Skin epidermis (tissue), 12 donors: ENCODE data around the gene PIK3C3.
"Not testable (repeated sequence)": the region's sequence is repeated elsewhere in the genome, so short reads cannot be mapped to it uniquely, and the experiment has no call there.

Experiments used
- H3K27ac ChIP-seq, 21 experiments: fragments of 200-600 bp; sonication (generic) in 11 of 21; one replicate each; pipeline ENCODE4 v1.5.0; 2020; ENCODE audit warnings: mild to moderate bottlenecking in 3 of 21, inconsistent platforms in 2 of 21, moderate library complexity in 2 of 21
- H3K4me3 ChIP-seq, 7 experiments: fragments of 200-600 bp; sonication (generic) in 2 of 7; one replicate each; pipeline ENCODE4 v1.5.0; 2020; ENCODE audit warnings: inconsistent platforms in 2 of 7, mild to moderate bottlenecking in 2 of 7, moderate library complexity in 1 of 7

PIK3C3 gene

GRCh38 chr18:42005782-42006181, 50.7 kb downstream of the PIK3C3 start:
- Histone ChIP-seq H3K27ac (no peak overlapping the region), H3K4me3 (no peak overlapping the region)

DNA sequence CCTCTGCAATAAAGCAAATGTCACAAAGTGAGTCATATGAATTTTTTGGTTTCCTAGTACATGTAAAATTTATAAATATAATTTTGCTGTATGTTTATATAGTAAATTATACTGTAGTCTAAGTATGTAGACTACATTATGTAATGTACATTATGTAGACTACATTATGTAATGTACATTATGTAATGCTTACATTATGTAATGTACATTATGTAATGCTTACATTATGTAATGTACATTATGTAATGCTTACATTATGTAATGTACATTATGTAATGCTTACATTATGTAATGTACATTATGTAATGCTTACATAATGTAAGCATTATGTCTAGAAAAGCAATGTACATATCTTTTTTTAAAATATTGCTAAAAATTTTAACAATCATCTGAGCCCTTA, 54.4 kb downstream of the PIK3C3 start:
- not testable (repeated sequence) for H3K4me3 ChIP-seq, H3K27ac ChIP-seq

GRCh38 chr18:42011053-42011452, 56.0 kb downstream of the PIK3C3 start:
- H3K27ac ChIP-seq, result no peak overlapping the region
- H3K4me3 ChIP-seq, result no peak overlapping the region

GRCh38 chr18:42018831-42019230, 63.8 kb downstream of the PIK3C3 start:
- no peak overlapping the region for H3K27ac ChIP-seq
- no peak overlapping the region for H3K4me3 ChIP-seq

DNA sequence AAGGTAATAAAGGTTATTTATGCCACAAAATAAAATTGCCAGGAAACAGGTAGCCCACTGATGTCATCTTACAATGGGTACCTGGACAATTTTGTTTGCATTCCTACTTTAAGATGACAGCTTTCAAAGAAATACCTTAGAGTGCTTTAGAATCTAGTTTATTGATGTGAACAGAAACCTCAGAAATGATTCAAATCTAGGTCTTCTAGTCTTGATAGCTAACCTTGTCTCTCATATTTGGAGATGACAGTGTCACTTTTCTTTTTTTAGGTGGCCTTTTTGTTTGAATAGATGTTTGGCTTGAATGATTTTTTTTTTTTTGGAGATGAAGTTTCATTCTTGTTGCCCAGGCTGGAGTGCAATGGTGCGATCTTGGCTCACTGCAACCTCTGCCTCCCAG, 69.1 kb downstream of the PIK3C3 start:
- Histone ChIP-seq H3K27ac (no peak overlapping the region), H3K4me3 (no peak overlapping the region)

DNA sequence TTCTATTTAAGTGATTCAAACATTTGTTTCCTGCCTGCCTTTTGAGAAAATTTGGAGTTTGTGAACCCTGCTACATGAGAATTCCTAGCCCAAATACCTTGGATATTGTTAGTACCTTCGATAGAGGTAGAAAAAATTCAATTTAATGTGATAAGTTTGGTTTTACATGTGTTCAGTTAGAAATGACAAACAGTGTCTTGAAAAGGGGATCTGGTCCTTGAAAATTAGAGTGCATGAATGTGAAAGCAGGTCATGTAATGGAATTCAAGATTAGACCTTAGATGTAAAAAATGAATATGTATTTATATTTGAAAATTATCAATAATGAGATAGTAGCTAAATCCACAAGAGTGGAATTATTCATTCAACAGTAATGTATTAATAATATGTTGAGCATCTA, 70.5 kb downstream of the PIK3C3 start:
- H3K4me3 ChIP-seq, result no peak overlapping the region
- no peak overlapping the region for H3K27ac ChIP-seq

GRCh38 chr18:42025974-42026625, 71.1 kb downstream of the PIK3C3 start:
- no peak overlapping the region for H3K27ac ChIP-seq
- no peak overlapping the region for H3K4me3 ChIP-seq

DNA sequence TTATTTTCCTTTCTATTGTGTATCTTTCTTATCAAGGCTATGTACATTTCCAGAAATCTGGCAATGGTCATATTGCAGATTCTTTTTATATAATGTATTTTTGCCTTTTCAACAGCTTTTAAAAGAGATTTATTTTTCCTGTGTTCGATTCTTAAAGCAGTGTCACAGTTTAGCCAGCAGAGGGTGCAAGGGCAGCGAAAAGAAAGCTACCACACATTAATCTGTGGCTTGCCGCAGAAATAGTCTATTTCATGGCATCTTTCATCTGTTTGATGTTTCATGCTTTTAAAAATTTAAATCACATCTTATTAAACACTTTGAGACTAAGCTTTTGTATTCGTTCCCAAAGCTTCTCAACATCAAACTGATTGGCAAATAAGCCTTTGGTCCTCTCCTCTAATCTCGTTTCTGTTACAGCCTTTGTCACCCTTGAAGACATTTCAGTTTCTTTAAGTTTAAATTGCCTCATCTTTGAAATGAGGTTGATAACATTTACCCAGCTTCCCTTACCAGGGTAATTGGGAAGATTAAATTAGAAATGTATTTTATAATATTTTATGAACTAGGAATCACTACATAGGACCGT, 73.3 kb downstream of the PIK3C3 start:
- H3K27ac ChIP-seq, result no peak overlapping the region

GRCh38 chr18:42029092-42029491, 74.1 kb downstream of the PIK3C3 start:
- Histone ChIP-seq H3K4me3 (no peak overlapping the region), H3K27ac (no peak overlapping the region)

More for the DNA sequence above, 73.3 kb downstream of the PIK3C3 start:
- H3K4me3 ChIP-seq, result no peak overlapping the region

DNA sequence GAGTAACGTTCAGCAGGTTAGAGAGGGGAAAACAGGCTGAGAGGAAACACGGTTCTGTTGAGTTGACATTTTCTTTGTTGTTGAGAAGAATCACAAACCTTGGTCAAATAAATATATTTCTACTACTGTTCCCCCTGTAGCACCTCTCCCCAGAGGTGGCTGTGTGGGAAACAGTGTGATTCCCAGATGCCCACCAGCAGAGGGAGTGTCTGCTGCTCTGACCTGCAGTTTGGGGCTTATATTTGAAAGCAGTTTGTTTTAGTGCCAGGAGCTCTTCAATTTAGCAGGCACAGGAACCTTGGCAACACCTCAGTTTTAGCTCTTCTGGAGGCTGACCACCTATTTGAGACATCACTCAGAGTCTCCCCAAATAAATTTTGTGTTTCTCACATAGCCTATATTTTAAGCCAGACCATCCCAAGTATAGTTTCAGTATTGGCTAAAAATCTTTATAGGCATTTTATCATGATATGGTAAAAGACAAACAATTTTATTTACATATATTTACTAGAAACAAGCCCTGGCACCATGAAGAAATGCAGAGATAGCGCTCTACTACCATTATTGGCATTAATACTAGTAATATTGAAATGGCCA, 75.7 kb downstream of the PIK3C3 start:
- Histone ChIP-seq H3K27ac (no peak overlapping the region), H3K4me3 (no peak overlapping the region)

DNA sequence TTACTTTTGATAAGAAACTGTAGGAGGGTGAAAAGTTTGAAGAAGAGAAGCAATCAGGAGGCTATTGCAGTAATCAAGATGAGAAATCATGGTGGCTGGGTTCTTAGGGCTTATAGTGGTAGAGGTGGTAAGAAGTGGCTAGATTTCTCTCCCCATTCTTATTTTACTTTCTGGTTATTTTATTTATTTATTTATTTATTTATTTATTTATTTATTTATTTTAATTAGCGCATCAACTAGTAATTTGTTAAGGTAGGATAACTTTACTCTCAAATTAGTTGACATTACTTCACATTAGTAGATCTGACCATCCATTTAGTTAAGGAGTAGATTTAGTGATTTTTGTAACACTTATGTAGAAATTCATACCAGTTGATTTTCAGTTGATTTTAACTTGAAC, 77.4 kb downstream of the PIK3C3 start:
- Histone ChIP-seq H3K27ac (no peak overlapping the region), H3K4me3 (no peak overlapping the region)

DNA sequence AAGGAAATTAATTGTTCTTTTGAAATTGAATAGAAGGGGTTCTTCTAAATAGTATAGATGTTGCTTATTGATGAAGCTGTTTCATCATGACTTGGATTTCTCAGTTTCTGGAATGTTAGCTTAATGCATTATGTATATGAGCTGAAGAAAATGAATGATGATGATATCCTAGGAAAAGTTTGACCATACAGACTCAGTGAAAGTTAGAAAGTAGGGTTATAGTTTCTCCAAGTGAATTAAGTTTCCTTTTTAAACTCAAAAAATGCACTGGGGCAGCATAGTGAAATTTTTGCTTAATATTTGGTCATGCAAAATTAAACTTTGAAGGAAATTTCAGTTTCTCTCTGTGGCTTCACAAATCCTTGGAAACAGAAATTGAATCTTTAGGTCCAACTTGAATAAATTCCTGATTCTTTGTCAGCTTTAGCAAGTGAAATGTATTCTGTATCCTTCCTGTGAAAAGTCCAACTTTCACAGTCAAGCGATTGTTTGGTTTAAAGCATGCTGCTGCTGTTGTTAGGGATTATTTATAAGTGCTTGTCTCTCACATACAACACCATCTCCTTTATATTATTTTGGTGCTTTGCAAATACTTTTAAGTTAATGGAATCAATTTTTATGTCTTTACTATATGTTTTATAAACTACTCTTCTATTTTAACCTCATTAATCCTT, 78.2 kb downstream of the PIK3C3 start:
- no peak overlapping the region for H3K27ac ChIP-seq

DNA sequence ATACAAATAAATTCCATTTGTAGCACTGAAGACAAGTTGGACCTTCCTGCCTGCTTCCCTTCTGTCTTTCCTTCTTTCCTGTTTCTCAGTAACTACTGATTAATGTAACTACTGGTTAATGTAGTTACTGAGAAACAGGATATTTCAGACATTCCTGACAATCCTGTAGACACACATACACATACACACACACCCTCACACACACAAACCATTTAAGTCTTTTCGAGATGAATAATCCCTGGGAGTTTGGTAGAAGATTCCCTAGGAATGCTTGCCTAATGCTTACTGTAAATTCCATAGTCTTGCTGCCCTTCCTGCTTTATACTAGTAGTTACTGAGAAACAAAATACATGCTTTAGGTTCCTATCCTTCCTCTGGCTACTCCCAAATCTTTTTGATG, 83.9 kb downstream of the PIK3C3 start:
- Histone ChIP-seq H3K27ac (no peak overlapping the region), H3K4me3 (no peak overlapping the region)

More for the DNA sequence above, 78.2 kb downstream of the PIK3C3 start:
- H3K4me3 ChIP-seq, result no peak overlapping the region

DNA sequence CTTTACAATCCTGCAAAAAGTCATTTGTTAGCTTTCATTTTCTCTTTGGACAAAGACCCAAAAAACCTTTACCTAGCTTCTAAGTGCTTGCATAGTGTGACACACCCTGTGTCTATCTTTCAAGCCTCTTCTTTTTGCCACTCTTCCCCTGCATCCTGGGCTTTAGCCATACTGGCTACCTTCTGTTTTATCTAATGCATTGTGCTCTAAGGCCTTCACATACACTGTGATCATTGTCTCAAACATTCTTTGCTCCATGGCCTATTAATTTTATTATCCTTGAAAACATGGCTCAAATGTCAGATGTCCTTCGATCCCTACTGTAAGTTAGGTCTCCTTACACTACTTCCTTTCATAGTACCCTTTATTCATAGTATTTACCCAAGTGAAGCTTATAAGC, 84.4 kb downstream of the PIK3C3 start:
- no peak overlapping the region for H3K27ac ChIP-seq
- no peak overlapping the region for H3K4me3 ChIP-seq

GRCh38 chr18:42041793-42042192, 86.8 kb downstream of the PIK3C3 start:
- H3K27ac ChIP-seq, result no peak overlapping the region

DNA sequence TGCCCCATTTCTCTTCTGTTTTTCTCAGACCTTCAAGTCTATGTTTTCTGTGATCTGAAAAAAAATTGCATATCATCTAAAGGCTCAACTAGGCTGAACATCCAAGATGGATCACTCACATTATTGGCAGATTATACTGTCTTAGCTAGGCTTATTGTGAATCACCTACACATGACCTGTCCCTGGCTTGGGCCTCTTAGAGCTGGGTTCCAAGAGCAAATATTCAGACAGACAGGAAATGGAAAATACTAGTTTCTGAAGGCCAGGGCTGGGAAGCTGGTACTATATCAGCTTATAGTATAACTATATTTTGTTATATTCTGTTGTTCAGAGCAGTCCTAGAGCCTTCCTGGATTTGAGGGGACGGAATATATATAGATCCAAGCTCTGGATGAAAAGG, 90.3 kb downstream of the PIK3C3 start:
- Histone ChIP-seq H3K27ac (no peak overlapping the region), H3K4me3 (no peak overlapping the region)

More at GRCh38 chr18:42041793-42042192, 86.8 kb downstream of the PIK3C3 start:
- no peak overlapping the region for H3K4me3 ChIP-seq

DNA sequence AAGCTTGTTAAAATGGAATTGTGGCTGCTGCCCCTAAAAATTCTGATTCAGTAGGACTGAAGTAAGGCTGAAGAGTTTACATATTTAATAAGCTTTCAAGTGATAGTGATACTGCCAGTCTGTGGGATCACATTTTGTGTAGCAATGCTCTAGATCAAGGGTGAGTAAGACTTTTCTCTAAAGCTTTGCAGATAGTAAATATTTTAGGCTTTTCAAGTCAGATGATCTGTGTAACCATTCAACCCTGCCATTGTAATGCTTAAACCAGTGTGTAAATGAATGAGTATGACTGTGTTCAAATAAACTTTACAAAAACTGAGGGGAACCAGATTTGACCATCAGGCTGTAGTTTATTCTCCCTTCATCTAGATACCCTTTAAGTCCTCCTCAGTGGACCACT, 92.7 kb downstream of the PIK3C3 start:
- Histone ChIP-seq H3K27ac (peak overlapping the region in 1 of 21 experiments; percentile 15), H3K4me3 (no peak overlapping the region)

DNA sequence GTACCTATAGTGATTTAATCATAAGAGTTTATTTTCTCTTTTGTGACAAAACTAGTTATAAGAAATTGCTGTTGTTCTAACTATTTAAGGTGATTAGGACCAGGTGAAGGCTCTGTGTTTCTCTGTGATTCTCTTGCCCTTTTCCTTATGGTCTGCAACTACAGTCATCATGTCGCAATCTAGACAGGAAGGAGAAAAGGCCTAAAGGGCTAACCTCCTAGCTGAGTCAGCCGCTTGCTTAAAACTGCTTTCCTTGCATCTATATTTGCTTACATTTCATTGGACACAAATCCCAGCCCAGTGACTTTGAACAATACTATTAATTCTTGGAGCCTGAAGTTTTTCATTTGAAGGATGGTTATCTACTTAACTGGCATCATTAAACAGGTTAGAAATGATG, 93.1 kb downstream of the PIK3C3 start:
- peak overlapping the region in 1 of 21 experiments; percentile 15 for H3K27ac ChIP-seq
- no peak overlapping the region for H3K4me3 ChIP-seq

- H3K4me3 ChIP-seq, H3K27ac ChIP-seq: not testable (repeated sequence)
These were observed 94.5 kb downstream of the PIK3C3 start for GRCh38 chr18:42049536-42049935.

- Histone ChIP-seq H3K4me3 (no peak overlapping the region), H3K27ac (no peak overlapping the region)
These were observed 96.4 kb downstream of the PIK3C3 start for GRCh38 chr18:42051411-42051810.

GRCh38 chr18:42052122-42052708, 97.2 kb downstream of the PIK3C3 start:
- Histone ChIP-seq H3K27ac (no peak overlapping the region), H3K4me3 (no peak overlapping the region)
